H9 (cell line): Measurements from ENCODE around the gene FADS2. TPM values are rescaled to one million over a fixed set of nuclear protein-coding genes. Genes with fewer than 3 reads are reported as not detected.

Source experiments
- DNase-seq: peaks from one replicate; pipeline ENCODE4 v3.0.0-alpha.2; 2017
- H2AFZ ChIP-seq: one replicate; pipeline ENCODE4 v1.6.1; 2013; ENCODE audit warnings: mild to moderate bottlenecking, low read length, control low read depth, moderate library complexity
- H2AK5ac ChIP-seq: 2 replicates; pipeline ENCODE4 v1.6.1; 2013; ENCODE audit warnings: low read length, control low read depth, mixed read lengths; ENCODE audit not compliant: insufficient read length
- H2BK120ac ChIP-seq: one replicate; pipeline ENCODE4 v1.6.1; 2013; ENCODE audit warnings: low read depth, mild to moderate bottlenecking, low read length, control low read depth, inconsistent platforms; ENCODE audit not compliant: poor library complexity, severe bottlenecking
- H2BK12ac ChIP-seq: 2 replicates; pipeline ENCODE4 v1.6.1; 2013; ENCODE audit warnings: low read length, control low read depth, mixed read lengths, low read depth; ENCODE audit not compliant: insufficient read length
- H2BK15ac ChIP-seq: 2 replicates; pipeline ENCODE4 v1.6.1; 2013; ENCODE audit warnings: low read depth, low read length, control low read depth
- H2BK20ac ChIP-seq: one replicate; pipeline ENCODE4 v1.6.1; 2013; ENCODE audit warnings: low read depth, mild to moderate bottlenecking, low read length, control low read depth, inconsistent platforms; ENCODE audit not compliant: poor library complexity, severe bottlenecking
- H2BK5ac ChIP-seq: 2 replicates; pipeline ENCODE4 v1.6.1; 2013; ENCODE audit warnings: low read length, control low read depth, mixed read lengths; ENCODE audit not compliant: insufficient read length
- H3K14ac ChIP-seq: 2 replicates; pipeline ENCODE4 v1.6.1; 2013; ENCODE audit warnings: low read length, control low read depth; ENCODE audit not compliant: insufficient read depth
- H3K18ac ChIP-seq: 2 replicates; pipeline ENCODE4 v1.6.1; 2013; ENCODE audit warnings: low read depth, mild to moderate bottlenecking, mixed read lengths, low read length, control low read depth; ENCODE audit not compliant: insufficient read length
- H3K23ac ChIP-seq: 2 replicates; pipeline ENCODE4 v1.6.1; 2013; ENCODE audit warnings: low read length, control low read depth, mixed read lengths, low read depth; ENCODE audit not compliant: insufficient read length
- H3K23me2 ChIP-seq: 2 replicates; pipeline ENCODE4 v1.6.1; 2013; ENCODE audit warnings: low read depth, mild to moderate bottlenecking, mixed read lengths, low read length, control low read depth; ENCODE audit not compliant: insufficient read length, poor library complexity, severe bottlenecking
- H3K27ac ChIP-seq: 2 replicates; pipeline ENCODE4 v1.5.1; 2013; ENCODE audit warnings: low read length, control low read depth, mixed read lengths, low read depth; ENCODE audit not compliant: insufficient read length
- H3K27me3 ChIP-seq: 2 replicates; pipeline ENCODE4 v1.6.1; 2013; ENCODE audit warnings: low read length, control low read depth, inconsistent platforms; ENCODE audit not compliant: insufficient read depth
- H3K4ac ChIP-seq: 2 replicates; pipeline ENCODE4 v1.6.1; 2013; ENCODE audit warnings: low read depth, mild to moderate bottlenecking, control low read depth, inconsistent platforms, low read length, moderate library complexity
- H3K4me1 ChIP-seq: 2 replicates; pipeline ENCODE4 v1.6.1; 2013; ENCODE audit warnings: low read length, control low read depth, inconsistent platforms; ENCODE audit not compliant: insufficient read depth
- H3K4me2 ChIP-seq: 2 replicates; pipeline ENCODE4 v1.6.1; 2013; ENCODE audit warnings: low read length, control low read depth, mixed read lengths; ENCODE audit not compliant: insufficient read length, insufficient read depth
- H3K56ac ChIP-seq: 2 replicates; pipeline ENCODE4 v1.6.1; 2013; ENCODE audit warnings: low read depth, mild to moderate bottlenecking, mixed read lengths, low read length, control low read depth; ENCODE audit not compliant: insufficient read length
- H3K79me1 ChIP-seq: 2 replicates; pipeline ENCODE4 v1.6.1; 2013; ENCODE audit warnings: low read depth, mild to moderate bottlenecking, moderate library complexity, low read length, control low read depth, inconsistent platforms; ENCODE audit not compliant: insufficient read depth, poor library complexity, severe bottlenecking
- H3K79me2 ChIP-seq: 2 replicates; pipeline ENCODE4 v1.6.1; 2013; ENCODE audit warnings: low read length, control low read depth, inconsistent platforms; ENCODE audit not compliant: insufficient read depth
- H3K9ac ChIP-seq: 2 replicates; pipeline ENCODE4 v1.6.1; 2013; ENCODE audit warnings: low read length, control low read depth, mixed read lengths; ENCODE audit not compliant: insufficient read length; ENCODE audit errors: extremely low read depth
- H3K9me3 ChIP-seq: one replicate; pipeline ENCODE4 v1.6.1; 2013; ENCODE audit warnings: low read depth, low read length, inconsistent platforms; ENCODE audit not compliant: control insufficient read depth
- H3T11ph ChIP-seq: one replicate; pipeline ENCODE4 v1.6.1; 2013; ENCODE audit warnings: mild to moderate bottlenecking, low read length, control low read depth, inconsistent platforms
- H4K20me1 ChIP-seq: one replicate; pipeline ENCODE4 v1.6.1; 2013; ENCODE audit not compliant: control insufficient read depth, insufficient read length, insufficient read depth
- H4K5ac ChIP-seq: 2 replicates; pipeline ENCODE4 v1.6.1; 2013; ENCODE audit warnings: low read depth, mild to moderate bottlenecking, mixed read lengths, low read length, control low read depth; ENCODE audit not compliant: insufficient read length
- H4K8ac ChIP-seq: replicated peaks from 2 replicates; pipeline ENCODE4 v1.6.1; 2013; ENCODE audit warnings: low read length, control low read depth, mixed read lengths, low read depth; ENCODE audit not compliant: insufficient read length
- H4K91ac ChIP-seq: 2 replicates; pipeline ENCODE4 v1.6.1; 2013; ENCODE audit warnings: low read depth, mild to moderate bottlenecking, moderate library complexity, mixed read lengths, low read length, control low read depth; ENCODE audit not compliant: insufficient read length
- H3K27ac Mint-ChIP-seq, 3 experiments: 2 replicates in 2 of 3; 3 replicates in 1 of 3; pipeline ENCODE4 v1.8.0; 2020 to 2021; ENCODE audit warnings: mixed read lengths in 3 of 3, mild to moderate bottlenecking in 1 of 3, moderate library complexity in 1 of 3
- H3K27me3 Mint-ChIP-seq: 2 replicates; pipeline ENCODE4 v1.8.0; 2021; ENCODE audit warnings: low read depth, mild to moderate bottlenecking, moderate library complexity, mixed read lengths
- H3K36me3 Mint-ChIP-seq, 3 experiments: 2 replicates in 2 of 3; 3 replicates in 1 of 3; pipeline ENCODE4 v1.8.0; 2020 to 2021; ENCODE audit warnings: low read depth in 3 of 3, mixed read lengths in 3 of 3; ENCODE audit not compliant: insufficient read depth in 1 of 3
- H3K4me1 Mint-ChIP-seq, 2 experiments: 2 replicates each; pipeline ENCODE4 v1.8.0; 2020; ENCODE audit warnings: mixed read lengths in 2 of 2
- H3K4me3 Mint-ChIP-seq, 2 experiments: 2 replicates in 1 of 2; 3 replicates in 1 of 2; pipeline ENCODE4 v1.8.0; 2020 to 2021; ENCODE audit warnings: mild to moderate bottlenecking in 2 of 2, mixed read lengths in 2 of 2, moderate library complexity in 1 of 2
- H3K9me3 Mint-ChIP-seq, 2 experiments: 2 replicates in 1 of 2; 3 replicates in 1 of 2; pipeline ENCODE4 v1.8.0; 2020; ENCODE audit warnings: mild to moderate bottlenecking in 2 of 2, mixed read lengths in 2 of 2, moderate library complexity in 1 of 2
- WGBS: extraction: QIAGEN DNeasy Blood & Tissue Kit; methylation state at CpG from one replicate; pipeline ENCODE4 v1.1.7; 2013; ENCODE audit warnings: missing lambda C conversion rate, low lambda C conversion rate, mixed read lengths; ENCODE audit not compliant: insufficient read length; ENCODE audit errors: extremely low coverage; 5-methylcytosine and 5-hydroxymethylcytosine counted together
- total RNA-seq: library from RNA; stranded (reverse); gene quantifications from 2 replicates; pipeline ENCODE4 v1.2.1, GENCODE V29; 2021
- TF ChIP-seq, protein P1 (sequence below): fragments of 200-600 bp; sonication (generic); conservative IDR thresholded peaks from 3 replicates; pipeline ENCODE4 v1.8.0; 2021; ENCODE audit warnings: antibody characterized with exemption, mild to moderate bottlenecking

The FADS2 gene
- total RNA-seq, 1 experiment from 2014 or later: 322 TPM

DNA sequence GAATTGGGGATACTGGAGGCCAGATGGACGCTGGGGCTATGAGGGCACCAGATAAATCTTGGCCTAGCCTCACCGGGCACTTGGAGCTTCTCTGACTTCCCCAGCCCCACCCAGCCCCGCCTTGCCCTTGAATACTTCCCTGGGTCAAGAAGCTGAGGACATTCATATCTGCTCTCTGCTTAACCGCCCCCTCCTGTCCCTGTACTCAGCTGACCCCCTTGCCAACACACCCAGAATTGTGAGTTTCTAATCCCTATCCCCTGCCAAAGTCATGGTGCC lies 41.3 kb downstream of the FADS2 start:
- Histone ChIP-seq H3T11ph (no peak overlapping the region), H2AFZ (no peak overlapping the region), H4K5ac (no peak overlapping the region), H3K23me2 (no peaks in the 10 kb centered on the region), H3K4ac (no peak overlapping the region), H3K9me3 (no peaks in the 10 kb centered on the region), H3K79me1 (no peaks in the 10 kb centered on the region), H3K27me3 (no peaks in the 10 kb centered on the region; the same call in 1 of the 2 replicates), H2BK120ac (no peak overlapping the region), H2BK20ac (no peak overlapping the region), H3K79me2 (no peaks in the 10 kb centered on the region), H2BK5ac (no peak overlapping the region), H2AK5ac (no peak overlapping the region), H3K4me1 (no peaks in the 10 kb centered on the region), H3K23ac (no peak overlapping the region), H3K9ac (no peak overlapping the region), H3K27ac (no peak overlapping the region), H4K8ac (no peak overlapping the region), H3K18ac (no peak overlapping the region), H4K20me1 (no peaks in the 10 kb centered on the region), H2BK15ac (no peak overlapping the region), H4K91ac (no peak overlapping the region), H3K4me2 (no peak overlapping the region), H3K56ac (no peak overlapping the region), H2BK12ac (no peak overlapping the region), H3K14ac (no peak overlapping the region)
- Mint-ChIP-seq H3K36me3 (peaks cover 12 to 17% (median 16%) of the 10 kb centered on the region in 3 experiments), H3K27me3 (peaks cover 25% of the 10 kb centered on the region), H3K9me3 (no peaks in the 10 kb centered on the region), H3K27ac (peak overlapping the region in 1 of 3 experiments; percentile 17; a peak in 1 of 7 replicates), H3K4me3 (no peak overlapping the region; a peak in 1 of 5 replicates), H3K4me1 (peaks cover 18 to 24% of the 10 kb centered on the region in 2 experiments)
- no CpG with 5 or more reads among the region's 4 CpGs for WGBS
- DNase-seq: no peak
- TF ChIP-seq, protein P1, sequence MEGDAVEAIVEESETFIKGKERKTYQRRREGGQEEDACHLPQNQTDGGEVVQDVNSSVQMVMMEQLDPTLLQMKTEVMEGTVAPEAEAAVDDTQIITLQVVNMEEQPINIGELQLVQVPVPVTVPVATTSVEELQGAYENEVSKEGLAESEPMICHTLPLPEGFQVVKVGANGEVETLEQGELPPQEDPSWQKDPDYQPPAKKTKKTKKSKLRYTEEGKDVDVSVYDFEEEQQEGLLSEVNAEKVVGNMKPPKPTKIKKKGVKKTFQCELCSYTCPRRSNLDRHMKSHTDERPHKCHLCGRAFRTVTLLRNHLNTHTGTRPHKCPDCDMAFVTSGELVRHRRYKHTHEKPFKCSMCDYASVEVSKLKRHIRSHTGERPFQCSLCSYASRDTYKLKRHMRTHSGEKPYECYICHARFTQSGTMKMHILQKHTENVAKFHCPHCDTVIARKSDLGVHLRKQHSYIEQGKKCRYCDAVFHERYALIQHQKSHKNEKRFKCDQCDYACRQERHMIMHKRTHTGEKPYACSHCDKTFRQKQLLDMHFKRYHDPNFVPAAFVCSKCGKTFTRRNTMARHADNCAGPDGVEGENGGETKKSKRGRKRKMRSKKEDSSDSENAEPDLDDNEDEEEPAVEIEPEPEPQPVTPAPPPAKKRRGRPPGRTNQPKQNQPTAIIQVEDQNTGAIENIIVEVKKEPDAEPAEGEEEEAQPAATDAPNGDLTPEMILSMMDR: no peak
